ENCODE data around the gene KRTAP10-3.

Gene KRTAP10-3

DNA sequence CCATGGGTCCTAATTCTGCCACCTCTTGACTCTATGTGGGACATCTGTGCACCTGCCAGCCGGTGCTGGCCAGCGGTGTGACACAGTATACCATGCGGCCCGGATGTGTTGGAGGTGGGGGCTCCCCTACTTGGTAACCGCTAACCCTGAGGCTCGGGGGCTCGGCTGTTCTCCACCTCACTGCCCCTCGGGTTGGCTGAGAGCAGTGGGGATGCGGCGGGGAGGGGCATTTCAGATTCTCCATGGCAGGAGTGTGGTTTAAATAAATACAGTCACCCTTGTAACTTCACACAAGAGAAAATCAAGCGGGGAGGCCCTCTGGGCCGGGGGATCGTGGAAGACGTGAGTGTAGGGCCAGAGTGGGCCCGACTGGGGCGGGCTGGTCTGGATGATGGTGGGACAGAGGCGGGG is 29.6 kb downstream of the KRTAP10-3 start:
- TF ChIP-seq, protein P1, sequence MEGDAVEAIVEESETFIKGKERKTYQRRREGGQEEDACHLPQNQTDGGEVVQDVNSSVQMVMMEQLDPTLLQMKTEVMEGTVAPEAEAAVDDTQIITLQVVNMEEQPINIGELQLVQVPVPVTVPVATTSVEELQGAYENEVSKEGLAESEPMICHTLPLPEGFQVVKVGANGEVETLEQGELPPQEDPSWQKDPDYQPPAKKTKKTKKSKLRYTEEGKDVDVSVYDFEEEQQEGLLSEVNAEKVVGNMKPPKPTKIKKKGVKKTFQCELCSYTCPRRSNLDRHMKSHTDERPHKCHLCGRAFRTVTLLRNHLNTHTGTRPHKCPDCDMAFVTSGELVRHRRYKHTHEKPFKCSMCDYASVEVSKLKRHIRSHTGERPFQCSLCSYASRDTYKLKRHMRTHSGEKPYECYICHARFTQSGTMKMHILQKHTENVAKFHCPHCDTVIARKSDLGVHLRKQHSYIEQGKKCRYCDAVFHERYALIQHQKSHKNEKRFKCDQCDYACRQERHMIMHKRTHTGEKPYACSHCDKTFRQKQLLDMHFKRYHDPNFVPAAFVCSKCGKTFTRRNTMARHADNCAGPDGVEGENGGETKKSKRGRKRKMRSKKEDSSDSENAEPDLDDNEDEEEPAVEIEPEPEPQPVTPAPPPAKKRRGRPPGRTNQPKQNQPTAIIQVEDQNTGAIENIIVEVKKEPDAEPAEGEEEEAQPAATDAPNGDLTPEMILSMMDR (IDR thresholded peaks at IDR 0.05; ENCODE audit: low read length, missing control alignments) = no peak
- DNase-seq (ENCODE audit: low read depth) = no peak
- no peak overlapping the region for H3K4me3 ChIP-seq (replicated peaks; ENCODE audit: low read depth, low read length)

DNA sequence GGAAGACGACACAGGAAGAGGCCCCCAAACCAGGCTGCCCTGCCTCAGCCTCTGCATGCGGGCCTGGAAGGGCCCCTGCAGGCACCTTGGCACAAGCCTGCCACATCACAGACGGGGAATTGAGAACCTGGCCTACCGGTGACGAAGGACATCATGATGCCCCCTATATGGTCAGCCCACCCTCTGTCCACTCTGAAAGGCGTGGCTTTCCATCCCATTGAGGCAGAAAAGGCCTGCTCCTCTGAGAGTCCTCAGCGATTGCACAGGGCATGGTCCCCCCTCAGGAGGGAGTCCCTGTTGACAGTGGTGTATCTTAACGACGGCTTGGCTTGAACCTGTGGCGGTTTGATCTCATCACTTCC is 30.0 kb downstream of the KRTAP10-3 start:
- no peak overlapping the region for H3K4me3 ChIP-seq (replicated peaks; ENCODE audit: low read depth, low read length)
- no peak for DNase-seq (ENCODE audit: low read depth)
- TF ChIP-seq, protein P1 (IDR thresholded peaks at IDR 0.05; ENCODE audit: low read length, missing control alignments) = no peak

DNA sequence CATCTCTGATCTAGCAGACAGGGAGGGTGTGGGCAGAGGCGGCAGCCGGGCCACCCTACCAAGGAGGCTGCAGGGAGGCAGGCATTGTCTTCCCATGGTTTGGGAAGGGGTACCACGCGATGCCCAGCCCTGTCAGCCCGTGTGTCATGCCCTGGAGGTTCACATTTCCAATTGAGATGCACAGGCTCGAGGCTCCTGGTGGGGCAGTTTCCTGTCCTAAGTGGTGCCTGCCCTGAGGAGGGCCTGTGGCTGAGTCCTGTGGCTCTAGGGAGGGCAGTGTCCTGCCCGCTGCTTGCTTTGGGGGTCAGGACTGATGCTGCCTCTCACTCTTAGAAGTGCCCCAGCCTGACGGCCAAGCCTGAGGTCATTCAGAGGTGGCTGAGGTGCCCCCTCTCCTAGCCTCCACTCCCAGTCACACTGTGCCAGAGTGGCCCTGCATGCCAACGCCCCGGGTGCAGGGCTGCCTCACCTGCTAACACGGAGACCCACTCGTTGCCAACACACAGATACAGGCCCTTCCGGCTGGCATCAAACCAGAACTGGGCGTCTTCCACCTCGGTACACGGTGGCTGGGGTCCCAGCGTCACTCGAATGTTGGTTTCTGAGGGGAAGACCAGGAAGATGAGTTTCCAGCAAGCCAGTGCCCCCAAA is 30.5 kb downstream of the KRTAP10-3 start:
- TF ChIP-seq, protein P1 (IDR thresholded peaks at IDR 0.05; ENCODE audit: low read length, missing control alignments) = no peak
- H3K4me3 ChIP-seq (replicated peaks; ENCODE audit: low read depth, low read length) = no peak overlapping the region
- DNase-seq (ENCODE audit: low read depth) = no peak

DNA sequence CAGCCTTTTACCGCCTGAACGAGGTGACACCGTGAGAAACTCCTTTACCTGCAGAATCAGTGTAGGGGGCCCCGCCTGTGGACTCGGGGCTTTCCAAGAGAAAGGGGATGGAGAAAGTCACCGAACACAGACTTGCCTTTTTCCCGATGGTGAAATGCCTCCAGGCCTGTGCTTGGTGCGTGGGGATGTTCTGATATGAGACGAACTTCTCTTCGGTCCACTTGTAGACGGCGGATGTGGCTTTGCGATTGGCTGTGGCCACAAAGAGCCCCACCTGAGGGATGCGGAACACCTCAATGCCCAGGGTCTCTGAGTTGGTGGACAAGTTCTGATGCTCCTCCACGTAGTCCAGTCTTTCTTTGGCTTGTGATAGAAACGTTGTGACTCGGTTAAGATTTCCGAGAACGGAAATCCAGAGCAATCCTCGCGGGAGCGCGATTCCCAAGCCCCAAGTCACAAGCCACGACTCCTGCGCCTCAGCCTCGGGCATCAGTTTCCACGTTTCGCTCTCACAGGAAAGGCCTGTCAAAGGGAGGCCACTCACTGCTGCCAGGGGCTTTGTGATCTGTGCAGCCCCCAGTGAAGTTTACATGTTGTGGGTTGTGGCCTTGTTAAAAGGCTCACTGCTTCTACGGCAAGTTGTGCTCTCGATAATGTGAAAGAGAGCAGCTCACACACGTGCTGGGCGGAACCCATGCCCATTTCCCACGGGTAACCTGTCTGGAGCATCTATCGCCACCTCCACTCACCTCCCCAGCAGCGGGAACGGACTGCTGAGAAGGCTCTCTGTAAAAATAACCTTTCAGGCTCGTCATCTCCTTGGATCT is 31.2 kb downstream of the KRTAP10-3 start:
- TF ChIP-seq, protein P1 (IDR thresholded peaks at IDR 0.05; ENCODE audit: low read length, missing control alignments) = no peak
- no peak for DNase-seq (ENCODE audit: low read depth)
- no peak overlapping the region for H3K4me3 ChIP-seq (replicated peaks; ENCODE audit: low read depth, low read length)

DNA sequence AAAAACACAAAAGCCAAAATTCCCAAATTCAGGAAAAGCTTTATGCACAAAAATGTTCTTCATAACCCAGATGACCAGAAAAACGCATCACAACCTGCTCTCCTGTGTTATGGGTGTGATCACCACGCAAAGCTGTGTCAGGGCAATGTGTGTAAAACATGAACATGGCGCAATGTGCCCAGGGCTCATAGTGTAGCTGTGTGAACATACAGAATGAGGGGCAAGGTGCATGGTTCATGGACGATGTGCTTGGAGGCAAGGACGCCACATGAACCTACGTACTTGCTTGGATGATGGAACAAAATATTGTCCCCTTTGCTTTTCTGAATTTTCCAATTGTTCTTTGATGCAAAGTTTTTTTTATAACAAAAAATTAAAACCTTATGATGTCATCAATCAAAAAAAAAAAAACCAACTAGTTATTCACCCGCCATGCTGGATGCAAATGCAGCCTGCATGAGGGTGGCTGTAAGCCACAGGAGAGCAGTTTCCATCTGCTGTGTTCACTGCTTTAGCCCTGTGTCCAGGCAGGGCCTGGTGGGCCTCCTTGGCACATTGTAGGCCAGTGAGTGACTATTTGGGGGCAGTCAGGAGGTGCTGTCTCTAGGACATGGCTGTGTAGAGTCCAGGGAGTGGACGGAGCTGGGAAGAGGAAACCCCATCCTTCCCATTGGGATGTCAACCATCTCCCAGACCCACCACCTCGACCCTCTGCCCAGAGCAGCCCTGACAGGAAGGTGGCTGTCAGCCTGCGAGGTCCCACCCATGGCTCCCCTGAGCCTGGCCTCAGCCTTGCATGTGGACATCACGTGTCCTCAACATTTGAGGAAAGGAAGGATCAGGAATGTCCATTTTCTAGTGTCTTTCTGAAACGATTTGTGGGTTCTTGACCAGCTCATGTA is 32.2 kb downstream of the KRTAP10-3 start:
- DNase-seq (ENCODE audit: low read depth) = no peak
- TF ChIP-seq, protein P1 (IDR thresholded peaks at IDR 0.05; ENCODE audit: low read length, missing control alignments) = no peak
- no peak overlapping the region for H3K4me3 ChIP-seq (replicated peaks; ENCODE audit: low read depth, low read length)

DNA sequence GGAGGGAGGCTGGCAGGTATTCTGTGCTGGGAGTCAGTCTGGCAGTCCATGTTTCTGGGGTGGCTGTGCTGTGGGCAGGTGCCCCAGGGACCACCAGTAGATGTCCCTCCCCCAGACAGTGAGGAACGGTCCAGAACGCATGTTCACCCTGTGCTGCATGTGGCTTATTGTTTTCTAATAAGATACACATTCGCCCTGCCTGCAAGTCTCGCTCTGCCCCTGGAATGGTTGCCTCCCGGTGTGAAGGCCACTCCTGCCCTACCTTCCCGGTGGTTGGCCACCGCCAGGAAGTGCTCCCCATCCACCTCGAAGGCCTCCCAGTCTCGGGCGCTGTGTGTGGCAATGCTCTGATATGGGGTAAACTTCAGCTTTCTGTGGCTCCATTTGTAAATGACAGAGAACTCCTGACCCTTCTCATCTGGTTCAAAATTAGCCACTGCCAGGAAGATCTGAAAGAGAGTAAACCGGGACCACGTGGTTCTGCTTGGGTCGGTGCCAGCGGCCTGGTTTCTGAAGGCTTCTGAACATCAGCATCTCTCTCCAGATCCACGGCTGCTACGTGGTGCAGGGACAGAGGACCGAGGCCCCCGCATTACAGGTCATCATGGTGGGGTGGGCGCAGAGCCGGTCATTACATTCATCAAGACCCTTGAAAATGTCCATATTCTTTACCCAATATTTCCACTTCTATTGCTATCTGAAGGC is 33.1 kb downstream of the KRTAP10-3 start:
- no peak for DNase-seq (ENCODE audit: low read depth)
- TF ChIP-seq, protein P1 (IDR thresholded peaks at IDR 0.05; ENCODE audit: low read length, missing control alignments) = no peak
- no peak overlapping the region for H3K4me3 ChIP-seq (replicated peaks; ENCODE audit: low read depth, low read length)

All from fibroblast of pulmonary artery (primary cell).